K562 (cell line): ENCODE data around the gene VGLL4. TPM values are rescaled to one million over a fixed set of nuclear protein-coding genes. Genes with fewer than 3 reads are reported as not detected.

Source experiments
- polyA plus RNA-seq, 8 experiments: library from polyadenylated mRNA; depleted of rRNA in 4 of 8; stranded (reverse) in 5 of 8; unstranded in 3 of 8; fragments of >200 nt; fragmentation: Nextera tagmentation in 2 of 8; fragmentation: Illumina TruSeq in 1 of 8; extraction: Ambion mirVana in 2 of 8; extraction: Trizol in 1 of 8; gene quantifications; 2 replicates each; pipeline versions ENCODE4 v1.2.1 to v1.2.3, GENCODE V29; 2011 to 2014; ENCODE audit warnings: inconsistent platforms in 1 of 8, missing spikeins in 1 of 8
- total RNA-seq, 7 experiments: library from RNA; depleted of rRNA in 6 of 7; stranded (reverse); fragments of >200 nt in 6 of 7; fragmentation: Illumina TruSeq in 2 of 7; extraction: Trizol in 2 of 7; gene quantifications; 2 replicates each; pipeline versions ENCODE4 v1.2.1 to v1.2.3, GENCODE V29; 2011 to 2021; ENCODE audit warnings: low replicate concordance in 1 of 7
- TF ChIP-seq, protein P1 (sequence below), 2 experiments: fragments of 450-650 bp in 1 of 2; sonication (generic) in 1 of 2; formaldehyde crosslinking in 1 of 2; IDR thresholded peaks; 2 replicates each; pipeline versions ENCODE4 v1.7.1 to v1.9.0; 2016 to 2022; ENCODE audit warnings: inconsistent platforms in 1 of 2, mild to moderate bottlenecking in 1 of 2, missing genetic modification reagents in 1 of 2
- TF ChIP-seq, protein P2 (sequence below), 2 experiments: fragments of 450-650 bp in 1 of 2; IDR thresholded peaks; 2 replicates each; pipeline ENCODE4 v1.6.1; 2011 to 2017; ENCODE audit warnings: low read depth in 2 of 2, antibody characterized with exemption in 1 of 2, borderline replicate concordance in 1 of 2, low read length in 1 of 2, mild to moderate bottlenecking in 1 of 2, mixed read lengths in 1 of 2; ENCODE audit not compliant: control insufficient read depth in 1 of 2

The VGLL4 gene
- total and polyA plus RNA-seq, 9 of the 15 experiments (the other 6 are each of a cell fraction or from before 2014, with no cell fraction given), result 0.27 to 10.9 (median 8.6) TPM

DNA sequence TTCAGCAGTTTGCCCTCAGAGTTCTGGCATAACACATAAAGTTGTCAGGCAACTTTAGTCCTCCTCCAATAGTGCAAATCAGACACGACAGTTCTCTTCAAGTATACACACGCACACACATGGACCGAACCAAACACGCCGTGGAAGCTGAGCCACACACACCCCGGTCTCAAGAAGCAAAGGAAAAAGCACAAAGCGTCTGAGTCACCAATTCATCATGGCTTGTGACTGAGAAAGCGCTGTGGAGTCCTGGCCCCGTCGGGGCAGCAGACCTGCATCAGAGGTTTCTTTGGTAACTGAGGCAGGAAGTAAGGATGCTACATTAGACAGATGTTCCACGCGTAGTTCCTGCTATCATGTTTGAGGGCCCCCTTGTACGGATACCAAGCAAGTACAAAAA is 85.7 kb downstream of the VGLL4 start (continued):
- TF ChIP-seq, protein P1, sequence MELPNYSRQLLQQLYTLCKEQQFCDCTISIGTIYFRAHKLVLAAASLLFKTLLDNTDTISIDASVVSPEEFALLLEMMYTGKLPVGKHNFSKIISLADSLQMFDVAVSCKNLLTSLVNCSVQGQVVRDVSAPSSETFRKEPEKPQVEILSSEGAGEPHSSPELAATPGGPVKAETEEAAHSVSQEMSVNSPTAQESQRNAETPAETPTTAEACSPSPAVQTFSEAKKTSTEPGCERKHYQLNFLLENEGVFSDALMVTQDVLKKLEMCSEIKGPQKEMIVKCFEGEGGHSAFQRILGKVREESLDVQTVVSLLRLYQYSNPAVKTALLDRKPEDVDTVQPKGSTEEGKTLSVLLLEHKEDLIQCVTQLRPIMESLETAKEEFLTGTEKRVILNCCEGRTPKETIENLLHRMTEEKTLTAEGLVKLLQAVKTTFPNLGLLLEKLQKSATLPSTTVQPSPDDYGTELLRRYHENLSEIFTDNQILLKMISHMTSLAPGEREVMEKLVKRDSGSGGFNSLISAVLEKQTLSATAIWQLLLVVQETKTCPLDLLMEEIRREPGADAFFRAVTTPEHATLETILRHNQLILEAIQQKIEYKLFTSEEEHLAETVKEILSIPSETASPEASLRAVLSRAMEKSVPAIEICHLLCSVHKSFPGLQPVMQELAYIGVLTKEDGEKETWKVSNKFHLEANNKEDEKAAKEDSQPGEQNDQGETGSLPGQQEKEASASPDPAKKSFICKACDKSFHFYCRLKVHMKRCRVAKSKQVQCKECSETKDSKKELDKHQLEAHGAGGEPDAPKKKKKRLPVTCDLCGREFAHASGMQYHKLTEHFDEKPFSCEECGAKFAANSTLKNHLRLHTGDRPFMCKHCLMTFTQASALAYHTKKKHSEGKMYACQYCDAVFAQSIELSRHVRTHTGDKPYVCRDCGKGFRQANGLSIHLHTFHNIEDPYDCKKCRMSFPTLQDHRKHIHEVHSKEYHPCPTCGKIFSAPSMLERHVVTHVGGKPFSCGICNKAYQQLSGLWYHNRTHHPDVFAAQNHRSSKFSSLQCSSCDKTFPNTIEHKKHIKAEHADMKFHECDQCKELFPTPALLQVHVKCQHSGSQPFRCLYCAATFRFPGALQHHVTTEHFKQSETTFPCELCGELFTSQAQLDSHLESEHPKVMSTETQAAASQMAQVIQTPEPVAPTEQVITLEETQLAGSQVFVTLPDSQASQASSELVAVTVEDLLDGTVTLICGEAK (IDR thresholded peaks at IDR 0.05), result no peak
- TF ChIP-seq, protein P1 (CRISPR knock-in tag; IDR thresholded peaks at IDR 0.05), result no peak
- TF ChIP-seq, protein P2, sequence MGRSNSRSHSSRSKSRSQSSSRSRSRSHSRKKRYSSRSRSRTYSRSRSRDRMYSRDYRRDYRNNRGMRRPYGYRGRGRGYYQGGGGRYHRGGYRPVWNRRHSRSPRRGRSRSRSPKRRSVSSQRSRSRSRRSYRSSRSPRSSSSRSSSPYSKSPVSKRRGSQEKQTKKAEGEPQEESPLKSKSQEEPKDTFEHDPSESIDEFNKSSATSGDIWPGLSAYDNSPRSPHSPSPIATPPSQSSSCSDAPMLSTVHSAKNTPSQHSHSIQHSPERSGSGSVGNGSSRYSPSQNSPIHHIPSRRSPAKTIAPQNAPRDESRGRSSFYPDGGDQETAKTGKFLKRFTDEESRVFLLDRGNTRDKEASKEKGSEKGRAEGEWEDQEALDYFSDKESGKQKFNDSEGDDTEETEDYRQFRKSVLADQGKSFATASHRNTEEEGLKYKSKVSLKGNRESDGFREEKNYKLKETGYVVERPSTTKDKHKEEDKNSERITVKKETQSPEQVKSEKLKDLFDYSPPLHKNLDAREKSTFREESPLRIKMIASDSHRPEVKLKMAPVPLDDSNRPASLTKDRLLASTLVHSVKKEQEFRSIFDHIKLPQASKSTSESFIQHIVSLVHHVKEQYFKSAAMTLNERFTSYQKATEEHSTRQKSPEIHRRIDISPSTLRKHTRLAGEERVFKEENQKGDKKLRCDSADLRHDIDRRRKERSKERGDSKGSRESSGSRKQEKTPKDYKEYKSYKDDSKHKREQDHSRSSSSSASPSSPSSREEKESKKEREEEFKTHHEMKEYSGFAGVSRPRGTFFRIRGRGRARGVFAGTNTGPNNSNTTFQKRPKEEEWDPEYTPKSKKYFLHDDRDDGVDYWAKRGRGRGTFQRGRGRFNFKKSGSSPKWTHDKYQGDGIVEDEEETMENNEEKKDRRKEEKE (IDR thresholded peaks at IDR 0.05; ENCODE audit: borderline replicate concordance in 1 of 2, control insufficient read depth in 1 of 2, low read depth in 2 of 2, low read length in 1 of 2), result no peak
